Epidermal melanocyte (primary cell): Measurements from ENCODE around the gene ST3GAL5.
"Not testable (repeated sequence)": the region's sequence is repeated elsewhere in the genome, so short reads cannot be mapped to it uniquely, and the experiment has no call there.

ENCODE experiments used
- DNase-seq: peaks from one replicate; pipeline ENCODE4 v3.0.0; 2011; ENCODE audit warnings: low spot score; ENCODE audit not compliant: insufficient read length

ST3GAL5 gene

DNA sequence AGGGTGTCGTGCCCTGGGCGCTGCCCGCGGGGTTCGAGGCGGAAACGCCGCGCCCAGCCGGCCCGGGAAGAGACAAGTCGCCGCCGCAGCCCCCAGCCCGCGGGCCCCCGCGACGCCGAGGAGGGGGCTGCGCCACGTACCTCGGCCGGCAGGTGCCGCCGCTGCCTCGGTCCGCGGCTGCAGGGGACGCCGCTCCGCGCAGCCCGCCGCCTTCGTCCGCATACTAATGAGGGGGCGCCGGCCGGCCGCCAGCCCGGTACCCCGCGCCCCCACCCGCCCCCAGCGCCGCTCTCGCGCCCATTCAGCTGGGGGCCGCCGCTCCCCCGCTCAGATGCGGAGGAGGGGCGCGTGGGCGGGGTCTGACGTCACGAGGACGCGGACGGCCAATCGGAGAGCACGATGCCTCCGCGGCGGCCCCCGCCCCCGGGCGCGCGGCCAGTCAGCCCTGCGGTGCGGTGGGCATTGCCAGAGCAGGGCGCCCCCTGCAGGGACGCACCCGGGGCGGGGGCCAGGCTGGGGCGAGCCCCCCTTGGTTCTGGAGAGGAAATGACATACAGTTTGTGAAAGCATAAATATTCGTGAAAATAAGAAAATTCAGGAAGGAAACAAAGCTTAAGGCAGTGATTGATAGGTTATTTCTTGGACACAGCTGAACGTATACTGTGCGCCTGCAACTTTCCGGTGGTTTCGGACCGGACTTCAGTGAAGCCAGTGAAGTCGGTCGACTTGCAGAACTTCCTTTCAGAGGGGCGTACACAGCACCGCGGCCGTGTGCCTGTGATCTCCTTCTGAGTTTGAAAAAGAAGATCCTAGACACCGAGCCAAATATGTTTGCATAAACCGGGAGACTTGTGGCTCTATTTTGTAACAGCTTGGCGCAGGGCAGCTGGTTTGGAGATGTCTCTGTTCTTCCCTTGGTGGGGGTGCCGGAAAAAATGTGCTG lies at the start of gene ST3GAL5:
ST3GAL5 (minus strand) TSS at position 307 of the 943 bp plus-strand sequence; CDS start at position 222, 85 bp downstream.
- DNase-seq, result peak; percentile 70

DNA sequence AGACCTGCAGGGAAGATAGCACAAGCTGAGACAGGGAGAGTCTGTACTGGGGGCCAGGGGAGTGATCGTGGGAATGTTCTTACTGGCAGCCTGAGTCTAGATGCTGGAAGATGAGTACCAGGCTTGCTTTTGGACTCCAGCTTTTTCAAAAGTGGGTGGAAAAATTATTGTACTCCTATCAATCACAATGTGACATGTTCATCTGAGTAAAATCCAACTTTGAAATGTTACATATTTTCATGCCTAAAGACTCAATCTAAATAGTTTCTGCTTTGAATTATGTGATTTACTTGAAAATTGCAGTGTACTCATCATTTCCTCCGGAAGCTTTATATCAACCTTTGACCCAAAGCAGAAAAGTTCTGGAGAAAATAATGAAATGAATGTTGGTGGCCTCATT lies 49.7 kb upstream of the ST3GAL5 start:
- DNase-seq, result no peak

DNA sequence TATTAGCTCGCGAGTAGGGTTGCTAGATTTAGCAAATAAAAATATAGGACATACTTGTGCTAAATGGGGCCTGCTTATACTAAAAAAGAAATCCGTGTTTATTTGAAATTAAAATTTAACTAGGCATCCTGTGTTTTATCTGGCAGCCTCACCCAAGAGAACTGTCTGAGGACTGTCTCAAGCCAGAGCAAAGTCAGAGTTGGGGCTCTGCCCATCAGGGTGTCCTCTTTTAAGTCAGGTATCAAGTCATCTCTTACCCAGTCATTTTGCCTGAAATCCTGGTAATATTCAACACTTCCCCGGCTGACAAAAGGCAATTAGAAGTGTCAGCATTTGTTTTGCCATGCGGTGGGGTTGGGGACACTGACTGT lies 48.3 kb upstream of the ST3GAL5 start:
- DNase-seq, result no peak

DNA sequence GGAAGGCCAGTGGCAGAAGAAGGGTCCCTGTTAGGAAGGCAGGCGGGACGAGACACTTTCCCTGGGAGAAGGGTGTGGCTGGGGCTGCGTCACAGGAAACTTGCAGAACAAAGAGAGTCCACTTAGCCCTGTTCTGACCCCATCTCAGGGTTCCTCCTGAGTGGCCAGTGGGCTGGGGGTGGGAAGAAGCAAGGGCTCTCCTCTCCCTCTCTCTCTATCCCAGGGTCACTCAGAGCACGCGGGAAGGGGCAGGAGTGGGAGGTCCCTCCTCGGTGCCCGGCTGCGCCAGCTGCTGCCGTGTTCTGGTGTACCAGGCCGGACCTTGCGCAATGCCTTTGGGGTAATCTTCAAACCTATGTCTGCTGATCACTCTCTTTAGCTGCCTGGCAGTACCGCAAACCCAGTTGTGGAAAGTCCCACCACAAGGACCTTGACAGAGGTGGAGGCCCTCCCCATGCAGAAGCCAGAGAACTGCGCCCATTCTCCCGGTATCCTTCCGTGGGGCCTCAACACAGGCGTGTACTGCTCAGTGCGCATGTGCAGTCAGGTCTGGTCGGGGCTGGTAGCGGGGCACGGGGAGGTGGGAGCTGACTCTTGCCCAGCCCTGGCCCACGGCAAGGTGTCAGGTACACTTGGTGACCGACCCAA lies 47.8 kb upstream of the ST3GAL5 start:
- DNase-seq, result no peak

DNA sequence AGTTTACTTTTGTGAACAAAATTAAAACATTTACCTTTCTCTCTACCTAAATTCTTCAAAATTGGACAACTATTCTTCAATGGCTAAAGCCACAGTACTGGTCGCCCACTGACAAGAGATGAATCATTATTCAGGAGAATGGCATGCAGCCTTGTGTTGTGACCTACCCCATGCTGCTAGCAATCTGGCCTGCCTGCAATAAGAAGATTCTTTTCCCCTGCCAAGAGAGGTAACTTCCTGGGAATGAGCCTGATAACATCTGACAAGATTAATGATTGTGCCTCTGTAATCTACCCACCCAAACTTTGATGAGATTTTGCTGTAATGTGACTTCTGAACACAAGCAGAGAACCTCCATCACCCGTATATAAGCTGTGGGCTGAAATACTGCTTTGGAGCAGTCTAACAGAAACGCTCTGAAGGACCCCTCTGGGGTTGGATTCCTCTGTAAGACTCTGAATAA lies 47.0 kb upstream of the ST3GAL5 start:
- DNase-seq, result no peak

DNA sequence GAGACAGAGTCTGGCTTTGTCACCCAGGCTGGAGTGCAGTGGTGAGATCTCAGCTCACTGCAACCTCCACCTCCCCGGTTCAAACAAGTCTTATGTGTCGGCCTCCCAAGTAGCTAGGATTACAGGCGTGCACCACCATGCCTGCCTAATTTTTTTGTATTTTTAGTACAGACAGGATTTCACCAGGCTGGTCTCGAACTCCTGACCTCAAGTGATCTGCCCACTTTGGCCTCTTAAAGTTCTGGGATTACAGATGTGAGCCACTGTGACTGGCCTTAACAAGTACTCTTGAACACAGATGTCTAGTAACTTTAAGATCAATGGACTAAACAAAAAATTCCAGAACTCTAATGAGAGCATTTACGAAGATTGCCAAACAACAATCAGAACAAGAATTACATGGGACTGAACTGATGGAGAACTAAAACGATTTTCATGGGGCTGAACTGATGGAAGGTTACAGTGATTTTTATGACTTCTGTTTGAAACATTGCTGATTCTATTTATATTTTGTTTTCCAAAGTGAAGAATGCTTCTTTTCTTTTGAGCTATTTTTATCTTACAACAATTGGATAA lies 46.5 kb upstream of the ST3GAL5 start:
- DNase-seq, result no peak

DNA sequence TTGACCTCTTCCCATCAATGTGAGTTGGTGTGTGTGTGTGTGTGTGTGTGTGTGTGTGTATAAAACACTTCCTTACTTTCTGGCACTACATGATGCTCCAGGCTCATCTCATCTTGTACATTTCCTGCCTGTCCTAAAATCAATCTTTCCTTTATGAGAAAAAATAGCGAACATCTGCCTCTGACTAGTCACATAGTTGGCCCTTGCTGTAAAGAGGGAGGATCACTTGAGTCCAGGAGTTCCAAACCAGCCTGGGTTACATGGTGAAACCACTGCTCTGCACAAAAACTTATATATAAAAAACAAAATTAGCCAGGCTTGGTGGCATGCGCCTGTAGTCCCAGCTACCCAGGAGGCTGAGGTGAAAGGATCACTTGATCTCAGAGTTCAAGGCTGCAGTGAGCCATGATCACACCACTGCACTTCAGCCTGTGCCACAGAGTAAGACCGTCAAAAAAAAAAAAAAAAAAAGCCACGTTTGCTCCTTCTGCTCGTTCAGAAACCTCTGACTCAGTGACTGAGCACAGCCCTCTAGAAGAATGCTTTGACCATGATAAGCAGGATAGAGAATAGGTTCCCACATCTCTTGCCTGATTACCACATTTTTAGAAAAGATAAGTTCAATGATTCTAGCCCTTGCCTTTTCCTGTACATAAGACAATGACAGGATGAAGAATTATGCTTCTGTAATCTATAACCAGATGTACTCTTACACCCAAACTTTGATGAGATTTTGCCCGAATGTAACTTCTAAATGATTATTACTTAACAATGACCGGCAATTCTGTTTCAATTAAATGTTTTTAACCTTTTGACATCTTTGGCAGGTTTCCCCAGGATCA lies 45.2 kb upstream of the ST3GAL5 start:
- no peak for DNase-seq

DNA sequence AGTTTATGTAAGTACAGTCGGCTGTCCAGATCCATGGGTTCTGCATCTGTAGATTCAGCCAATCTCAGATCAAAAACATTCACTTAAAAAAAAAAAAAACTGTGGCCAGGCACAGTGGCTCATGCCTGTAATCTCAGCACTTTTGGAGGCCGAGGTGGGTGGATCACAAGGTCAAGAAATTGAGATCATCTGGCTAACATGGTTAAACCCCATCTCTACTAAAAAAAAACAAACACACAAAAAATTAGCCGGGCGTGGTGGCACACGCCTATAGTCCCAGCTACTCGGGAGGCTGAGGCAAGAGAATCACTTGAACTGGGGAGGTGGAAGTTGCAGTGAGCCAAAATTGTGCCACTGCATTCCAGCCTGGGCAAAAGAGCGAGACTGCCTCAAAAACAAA lies 42.4 kb upstream of the ST3GAL5 start:
- DNase-seq, result not testable (repeated sequence)

DNA sequence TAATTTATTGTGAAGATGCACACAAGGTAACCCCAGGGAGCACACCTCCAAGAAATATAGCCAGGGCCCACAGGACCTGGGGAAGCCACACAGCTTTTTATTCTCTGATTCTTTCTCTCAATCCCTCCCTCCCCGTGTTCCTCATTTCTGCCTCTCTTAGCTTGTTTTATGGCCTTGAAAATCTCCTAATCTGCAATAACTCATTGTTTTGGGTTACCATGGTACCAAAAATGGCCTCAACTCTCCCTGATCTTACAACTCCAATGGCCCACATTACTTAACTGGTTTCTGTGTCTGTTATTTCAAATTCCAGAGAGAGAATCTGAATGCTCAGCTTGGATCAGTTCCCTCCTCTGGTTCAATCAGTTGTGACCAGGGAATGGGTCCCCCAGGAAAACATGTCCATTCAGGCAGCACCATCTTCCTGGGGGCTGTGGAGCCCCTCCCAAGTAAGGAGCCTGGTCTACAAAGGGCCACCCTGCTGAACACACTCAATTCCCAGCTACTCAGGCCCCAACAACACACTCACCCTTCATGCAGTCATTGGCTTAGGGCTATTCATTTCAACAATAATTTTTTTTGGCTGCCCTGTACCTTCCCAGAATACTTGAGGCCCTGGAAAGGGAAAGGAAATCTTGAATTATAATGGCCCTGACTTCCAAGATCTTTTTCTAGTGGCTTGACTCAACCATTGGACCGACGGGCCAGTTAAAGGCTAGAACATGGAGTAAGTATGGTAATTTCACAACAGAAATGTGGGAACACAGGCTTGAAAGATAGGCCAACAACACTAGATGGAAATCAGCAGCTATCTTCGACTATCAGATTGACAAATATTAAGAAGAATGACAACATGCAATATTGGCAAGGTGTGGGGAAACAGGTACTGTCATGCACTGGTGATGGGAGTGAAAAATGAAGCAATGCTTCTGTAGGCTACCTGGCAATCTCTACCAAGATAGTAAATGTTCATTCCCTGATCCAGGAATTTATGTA lies 41.6 kb upstream of the ST3GAL5 start:
- no peak for DNase-seq

DNA sequence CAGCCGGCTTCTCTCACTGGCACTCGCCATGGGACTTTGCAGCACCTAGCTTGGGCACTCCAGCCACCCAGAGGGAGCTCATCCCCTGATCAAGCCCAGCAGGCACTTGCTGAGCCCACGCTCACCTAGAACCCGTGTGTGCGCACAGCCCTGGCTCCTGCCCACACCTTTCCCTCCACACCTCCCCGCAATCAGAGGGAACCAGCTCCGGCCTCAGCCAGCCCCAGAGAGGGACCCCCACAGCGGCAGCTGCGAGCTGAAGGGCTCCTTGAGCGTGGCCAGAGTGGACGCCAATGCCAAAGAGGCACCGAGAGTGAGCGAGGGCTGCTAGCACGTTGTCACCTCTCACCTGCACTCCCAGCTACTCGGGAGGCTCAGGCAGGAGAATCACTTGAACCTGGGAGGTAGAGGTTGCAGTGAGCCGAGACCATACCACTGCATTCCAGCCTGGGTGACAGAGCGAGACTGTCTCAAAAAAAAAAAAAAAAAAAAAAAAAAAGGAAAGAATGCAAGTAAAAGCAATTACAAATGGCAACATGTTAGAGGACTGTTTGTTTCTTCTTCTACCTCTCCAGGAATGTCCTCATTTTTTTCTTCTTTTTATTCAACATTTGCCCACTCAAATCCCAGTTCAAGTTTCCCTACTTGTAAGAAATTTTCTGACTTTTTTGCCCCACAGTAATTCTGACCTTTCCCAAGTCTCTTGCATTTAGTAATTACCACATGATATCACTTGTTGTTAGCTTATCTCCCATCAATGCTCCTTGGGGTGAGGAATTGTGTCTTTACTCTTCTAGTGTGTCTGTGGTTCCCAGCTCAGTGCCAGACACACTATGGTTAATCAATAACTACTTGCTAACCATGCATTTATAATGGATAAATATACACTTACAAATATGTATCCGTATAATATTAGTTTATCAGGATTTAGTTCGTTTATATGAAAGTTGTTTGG lies 40.6 kb upstream of the ST3GAL5 start:
- DNase-seq, result no peak

DNA sequence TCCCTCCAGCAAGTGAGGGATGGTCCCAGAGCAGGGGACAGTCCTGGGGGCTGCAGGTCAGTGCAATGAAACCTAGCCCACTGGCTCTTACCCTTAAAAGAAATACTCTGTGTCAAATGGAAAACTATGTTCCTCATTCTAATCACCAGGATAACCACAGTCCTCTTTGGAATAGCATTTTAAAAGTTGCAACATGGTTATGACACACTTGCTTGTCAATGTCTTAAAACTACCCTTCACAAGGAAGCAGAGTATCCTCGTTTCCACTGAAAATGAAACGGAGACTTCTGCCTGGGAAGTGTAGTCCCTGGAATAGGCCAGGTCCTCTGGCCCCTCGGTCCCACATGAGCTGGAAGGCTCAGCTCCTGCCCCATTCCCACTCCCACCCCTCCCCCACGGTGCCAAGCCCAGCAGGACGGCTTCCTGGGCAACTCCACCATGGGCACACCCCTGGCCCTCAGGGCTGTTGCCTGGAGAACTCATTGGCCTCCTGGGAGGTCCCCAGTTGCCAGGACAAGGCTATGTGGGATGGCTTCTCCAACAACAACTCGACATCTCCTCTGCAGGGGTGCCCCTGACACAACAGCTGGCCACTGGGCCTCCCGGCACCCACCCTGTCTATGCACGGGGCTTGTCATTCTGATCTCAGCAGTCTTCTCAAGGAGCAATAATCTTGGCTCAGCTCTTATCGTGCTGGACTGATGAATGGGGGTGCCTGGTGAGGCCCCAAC lies 38.3 kb upstream of the ST3GAL5 start:
- DNase-seq, result no peak

DNA sequence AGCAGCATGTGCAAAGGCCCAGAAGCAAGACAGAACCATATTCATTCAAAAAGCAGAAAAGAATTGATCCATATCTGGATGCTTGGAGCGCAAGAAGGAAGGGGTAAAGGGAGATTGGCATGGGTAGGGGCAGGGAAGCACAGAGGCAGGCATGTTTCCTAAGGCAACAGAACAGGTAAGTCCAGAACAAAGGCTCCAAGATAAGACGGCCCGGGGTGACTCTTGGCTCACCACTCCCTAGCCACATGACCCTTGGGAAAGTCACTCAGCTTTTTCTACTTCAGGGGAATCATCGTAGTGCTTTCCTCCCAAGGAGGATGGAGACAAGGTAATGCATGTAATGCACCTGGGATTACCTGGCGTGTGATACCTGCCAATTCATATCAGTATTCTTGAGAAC lies 37.7 kb upstream of the ST3GAL5 start:
- DNase-seq, result no peak

DNA sequence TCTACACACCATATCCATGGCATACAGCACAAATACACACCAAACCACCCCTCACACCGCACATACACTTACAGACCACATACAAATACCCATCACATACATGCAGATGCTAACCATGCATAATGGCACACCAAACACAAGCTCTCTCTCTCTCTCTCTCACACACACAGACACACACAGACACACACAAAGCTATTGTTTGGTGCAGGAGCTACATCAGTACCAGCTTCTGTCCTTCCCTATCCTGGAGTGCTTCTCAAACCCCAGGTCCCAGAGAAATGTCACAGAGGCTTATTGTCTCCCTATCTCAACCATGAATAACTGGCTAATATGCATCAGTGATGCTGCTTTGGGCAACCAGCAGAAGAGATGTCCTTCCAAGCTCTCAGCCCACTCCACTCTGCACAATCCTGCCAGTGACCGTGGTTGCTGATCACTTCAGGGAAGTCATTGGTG lies 36.5 kb upstream of the ST3GAL5 start:
- DNase-seq, result no peak

DNA sequence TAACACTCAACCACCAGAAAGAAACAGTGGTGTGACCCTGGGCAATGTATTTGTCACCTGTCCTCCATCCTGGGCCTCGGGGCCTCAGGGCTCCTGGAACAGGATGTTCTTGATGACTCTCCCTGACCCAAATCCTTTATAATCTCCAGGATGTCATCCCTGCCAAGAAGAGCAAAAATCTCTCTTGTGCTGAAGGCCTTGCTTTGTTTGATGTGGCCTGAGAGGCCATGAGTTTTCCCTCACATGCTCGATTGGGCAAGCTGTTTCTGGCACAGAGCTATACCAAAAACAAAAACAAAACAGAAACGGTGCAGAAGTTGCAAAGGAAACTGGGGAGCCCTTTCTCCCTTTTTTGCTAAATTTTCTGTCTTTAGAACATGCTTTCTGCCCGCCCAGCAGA lies 35.7 kb upstream of the ST3GAL5 start:
- DNase-seq, result peak; percentile 81

DNA sequence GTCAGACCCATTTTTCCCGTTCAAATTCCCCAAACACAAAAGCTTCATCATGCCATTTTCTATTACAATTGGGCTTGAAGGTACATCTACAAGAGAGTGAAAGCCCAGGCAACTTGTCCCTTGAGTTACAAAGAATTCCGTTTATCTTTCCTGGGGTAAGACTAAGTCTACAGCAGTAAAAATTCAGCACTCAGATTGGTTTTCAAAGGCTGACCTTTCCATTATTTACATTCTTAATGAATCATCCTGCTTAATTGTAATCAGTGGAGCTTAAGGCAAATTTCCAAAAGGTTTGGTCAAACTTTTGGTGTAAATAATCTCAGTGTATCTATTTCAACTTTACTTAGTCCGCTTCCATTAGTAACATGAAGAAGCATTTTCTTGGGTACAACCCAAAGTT lies 33.4 kb upstream of the ST3GAL5 start:
- no peak for DNase-seq

DNA sequence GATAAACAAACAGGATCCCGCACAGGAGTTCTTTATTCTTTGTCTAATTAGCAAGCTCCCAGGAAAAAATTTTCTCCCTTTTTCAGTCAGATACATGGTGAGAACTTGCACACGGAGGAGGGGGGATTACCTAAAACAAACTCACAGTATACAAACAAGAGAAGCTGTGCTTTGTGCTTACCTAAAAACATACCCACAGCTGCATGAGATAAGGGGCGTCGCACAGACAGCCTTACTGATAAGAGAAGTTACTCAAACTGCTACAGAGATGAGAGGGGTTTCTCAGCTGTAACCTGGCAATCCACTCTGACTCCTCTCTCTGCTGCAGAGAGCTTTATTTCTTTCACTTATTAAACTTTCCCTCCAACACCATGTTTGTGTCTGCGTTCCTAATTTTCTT lies 32.9 kb upstream of the ST3GAL5 start:
- DNase-seq, result no peak

DNA sequence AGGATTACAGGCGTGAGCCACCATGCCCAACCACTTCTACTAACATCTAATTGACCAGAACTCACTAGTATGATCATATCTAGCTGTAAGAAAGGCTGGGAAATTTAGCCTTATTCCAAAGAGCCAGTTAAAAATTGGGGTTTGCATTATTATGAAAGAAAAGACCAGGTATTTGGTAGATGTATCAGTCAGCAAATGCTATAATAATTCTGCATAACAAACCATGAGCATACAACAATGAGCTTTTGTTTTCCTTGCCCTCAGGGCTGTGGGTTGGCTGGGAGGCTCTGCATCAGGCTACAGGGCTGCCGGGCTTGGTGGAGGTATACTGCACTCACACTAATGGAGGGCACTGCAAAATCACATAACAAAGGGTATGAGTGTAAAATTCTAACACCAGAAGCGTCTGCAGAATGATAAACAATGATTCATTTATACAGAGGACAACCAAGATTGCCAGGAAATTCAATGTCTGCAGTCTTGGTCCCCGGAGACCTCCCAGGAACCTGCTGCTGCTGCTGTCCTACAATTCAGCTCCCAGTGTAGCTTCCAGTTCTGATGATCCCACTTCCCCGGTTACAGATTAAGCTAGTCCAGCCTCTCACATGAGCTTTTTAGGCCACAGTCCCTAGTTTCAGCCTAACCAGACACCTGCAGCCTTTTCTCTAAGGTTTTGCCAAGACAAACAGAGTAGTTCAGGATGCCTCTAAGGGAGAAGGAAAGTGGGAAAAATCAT lies 32.2 kb upstream of the ST3GAL5 start:
- DNase-seq, result no peak
